ENCODE data around the gene MPP3.
"Not testable (repeated sequence)": the region's sequence is repeated elsewhere in the genome, so short reads cannot be mapped to it uniquely, and the experiment has no call there.

Gene MPP3

GRCh38 chr17:43873815-43874214 lies 40.9 kb upstream of the MPP3 start:
- H3K9ac ChIP-seq (ENCODE audit: low read length): no peak overlapping the region
- H3K4me3 ChIP-seq (ENCODE audit: low read length): no peak overlapping the region
- no peaks in the 10 kb centered on the region for H3K36me3 ChIP-seq (ENCODE audit: control insufficient read depth, low read depth, low read length)
- no peak overlapping the region for H3K27ac ChIP-seq (ENCODE audit: low read length)
- H3K27me3 ChIP-seq (ENCODE audit: control insufficient read depth, insufficient read depth, low read length): no peaks in the 10 kb centered on the region
- H3K4me1 ChIP-seq (ENCODE audit: control insufficient read depth, low read depth, low read length): peaks cover 2% of the 10 kb centered on the region
- no peaks in the 10 kb centered on the region for H3K9me3 ChIP-seq (ENCODE audit: control insufficient read depth, low read depth, low read length)

GRCh38 chr17:43873091-43873490 lies 40.1 kb upstream of the MPP3 start:
- Histone ChIP-seq H3K4me3 (ENCODE audit: low read length) (no peak overlapping the region), H3K9ac (ENCODE audit: low read length) (no peak overlapping the region), H3K36me3 (ENCODE audit: control insufficient read depth, low read depth, low read length) (no peaks in the 10 kb centered on the region), H3K9me3 (ENCODE audit: control insufficient read depth, low read depth, low read length) (no peaks in the 10 kb centered on the region), H3K27ac (ENCODE audit: low read length) (no peak overlapping the region), H3K27me3 (ENCODE audit: control insufficient read depth, insufficient read depth, low read length) (no peaks in the 10 kb centered on the region), H3K4me1 (ENCODE audit: control insufficient read depth, low read depth, low read length) (no peaks in the 10 kb centered on the region)

- no peaks in the 10 kb centered on the region for H3K9me3 ChIP-seq (ENCODE audit: control insufficient read depth, low read depth, low read length)
- H3K9ac ChIP-seq (ENCODE audit: low read length): no peak overlapping the region
- H3K27me3 ChIP-seq (ENCODE audit: control insufficient read depth, insufficient read depth, low read length): no peaks in the 10 kb centered on the region
- no peaks in the 10 kb centered on the region for H3K36me3 ChIP-seq (ENCODE audit: control insufficient read depth, low read depth, low read length)
- no peaks in the 10 kb centered on the region for H3K4me1 ChIP-seq (ENCODE audit: control insufficient read depth, low read depth, low read length)
- no peak overlapping the region for H3K27ac ChIP-seq (ENCODE audit: low read length)
- no peak overlapping the region for H3K4me3 ChIP-seq (ENCODE audit: low read length)
These were observed 39.2 kb upstream of the MPP3 start for GRCh38 chr17:43871946-43872690.

- not testable (repeated sequence) for H3K9me3 ChIP-seq (ENCODE audit: control insufficient read depth, low read depth, low read length); H3K36me3 ChIP-seq (ENCODE audit: control insufficient read depth, low read depth, low read length); H3K27me3 ChIP-seq (ENCODE audit: control insufficient read depth, insufficient read depth, low read length); H3K9ac ChIP-seq (ENCODE audit: low read length); H3K4me1 ChIP-seq (ENCODE audit: control insufficient read depth, low read depth, low read length); H3K4me3 ChIP-seq (ENCODE audit: low read length); H3K27ac ChIP-seq (ENCODE audit: low read length)
These were observed 36.1 kb upstream of the MPP3 start for GRCh38 chr17:43869031-43869430.

- H3K4me1 ChIP-seq (ENCODE audit: control insufficient read depth, low read depth, low read length): no peaks in the 10 kb centered on the region
- H3K27me3 ChIP-seq (ENCODE audit: control insufficient read depth, insufficient read depth, low read length): no peaks in the 10 kb centered on the region
- no peak overlapping the region for H3K9ac ChIP-seq (ENCODE audit: low read length)
- no peaks in the 10 kb centered on the region for H3K9me3 ChIP-seq (ENCODE audit: control insufficient read depth, low read depth, low read length)
- H3K36me3 ChIP-seq (ENCODE audit: control insufficient read depth, low read depth, low read length): no peaks in the 10 kb centered on the region
- no peak overlapping the region for H3K4me3 ChIP-seq (ENCODE audit: low read length)
- no peak overlapping the region for H3K27ac ChIP-seq (ENCODE audit: low read length)
These were observed 35.5 kb upstream of the MPP3 start for GRCh38 chr17:43868226-43868994.

GRCh38 chr17:43864161-43864984 lies 31.4 kb upstream of the MPP3 start:
- H3K4me3 ChIP-seq (ENCODE audit: low read length): no peak overlapping the region
- H3K36me3 ChIP-seq (ENCODE audit: control insufficient read depth, low read depth, low read length): no peaks in the 10 kb centered on the region
- no peak overlapping the region for H3K9ac ChIP-seq (ENCODE audit: low read length)
- no peak overlapping the region for H3K27ac ChIP-seq (ENCODE audit: low read length)
- H3K9me3 ChIP-seq (ENCODE audit: control insufficient read depth, low read depth, low read length): no peaks in the 10 kb centered on the region
- no peaks in the 10 kb centered on the region for H3K27me3 ChIP-seq (ENCODE audit: control insufficient read depth, insufficient read depth, low read length)
- no peaks in the 10 kb centered on the region for H3K4me1 ChIP-seq (ENCODE audit: control insufficient read depth, low read depth, low read length)

GRCh38 chr17:43861960-43862359 lies 29.0 kb upstream of the MPP3 start:
- Histone ChIP-seq H3K36me3 (ENCODE audit: control insufficient read depth, low read depth, low read length) (no peaks in the 10 kb centered on the region), H3K9me3 (ENCODE audit: control insufficient read depth, low read depth, low read length) (no peaks in the 10 kb centered on the region), H3K9ac (ENCODE audit: low read length) (no peak overlapping the region), H3K27ac (ENCODE audit: low read length) (no peak overlapping the region), H3K27me3 (ENCODE audit: control insufficient read depth, insufficient read depth, low read length) (no peaks in the 10 kb centered on the region), H3K4me3 (ENCODE audit: low read length) (no peak overlapping the region), H3K4me1 (ENCODE audit: control insufficient read depth, low read depth, low read length) (no peaks in the 10 kb centered on the region)

- no peak overlapping the region for H3K27ac ChIP-seq (ENCODE audit: low read length)
- no peak overlapping the region for H3K9ac ChIP-seq (ENCODE audit: low read length)
- H3K9me3 ChIP-seq (ENCODE audit: control insufficient read depth, low read depth, low read length): no peaks in the 10 kb centered on the region
- H3K4me3 ChIP-seq (ENCODE audit: low read length): no peak overlapping the region
- H3K4me1 ChIP-seq (ENCODE audit: control insufficient read depth, low read depth, low read length): no peaks in the 10 kb centered on the region
- H3K27me3 ChIP-seq (ENCODE audit: control insufficient read depth, insufficient read depth, low read length): no peaks in the 10 kb centered on the region
- H3K36me3 ChIP-seq (ENCODE audit: control insufficient read depth, low read depth, low read length): no peaks in the 10 kb centered on the region
These were observed 28.1 kb upstream of the MPP3 start for GRCh38 chr17:43860927-43861622.

- Histone ChIP-seq H3K9ac (ENCODE audit: low read length) (no peak overlapping the region), H3K27me3 (ENCODE audit: control insufficient read depth, insufficient read depth, low read length) (no peaks in the 10 kb centered on the region), H3K4me3 (ENCODE audit: low read length) (no peak overlapping the region), H3K36me3 (ENCODE audit: control insufficient read depth, low read depth, low read length) (no peaks in the 10 kb centered on the region), H3K4me1 (ENCODE audit: control insufficient read depth, low read depth, low read length) (no peaks in the 10 kb centered on the region), H3K27ac (ENCODE audit: low read length) (no peak overlapping the region), H3K9me3 (ENCODE audit: control insufficient read depth, low read depth, low read length) (no peaks in the 10 kb centered on the region)
These were observed 27.3 kb upstream of the MPP3 start for GRCh38 chr17:43860077-43860725.

- Histone ChIP-seq H3K9me3 (ENCODE audit: control insufficient read depth, low read depth, low read length) (no peaks in the 10 kb centered on the region), H3K36me3 (ENCODE audit: control insufficient read depth, low read depth, low read length) (no peaks in the 10 kb centered on the region), H3K4me3 (ENCODE audit: low read length) (no peak overlapping the region), H3K27me3 (ENCODE audit: control insufficient read depth, insufficient read depth, low read length) (no peaks in the 10 kb centered on the region), H3K27ac (ENCODE audit: low read length) (no peak overlapping the region), H3K4me1 (ENCODE audit: control insufficient read depth, low read depth, low read length) (no peaks in the 10 kb centered on the region), H3K9ac (ENCODE audit: low read length) (no peak overlapping the region)
These were observed 25.1 kb upstream of the MPP3 start for GRCh38 chr17:43857957-43858600.
